Keratinocyte (primary cell): ENCODE measurements around the gene C5orf34.

Experiments used
- CTCF ChIP-seq, 3 experiments: IDR thresholded peaks in 1 of 3; conservative IDR thresholded peaks in 1 of 3; optimal IDR thresholded peaks in 1 of 3; 2 replicates in 2 of 3; 3 replicates in 1 of 3; pipeline versions ENCODE3 to v1.5.1; 2011; ENCODE audit warnings: low read length in 3 of 3, mild to moderate bottlenecking in 3 of 3, moderate library complexity in 2 of 3, control low read depth in 1 of 3, inconsistent platforms in 1 of 3; ENCODE audit not compliant: insufficient read depth in 2 of 3; ENCODE audit errors: extremely low read depth in 1 of 3
- EZH2 ChIP-seq: IDR thresholded peaks from one replicate; pipeline ENCODE4 v1.6.1; 2012; ENCODE audit warnings: inconsistent platforms, mild to moderate bottlenecking, low read length, moderate library complexity

GRCh38 chr5:43554497-43554896 is 39.5 kb upstream of the C5orf34 start:
- no peak for TF ChIP-seq CTCF (optimal IDR thresholded peaks at IDR 0.05 in 1 of 3, IDR thresholded peaks at IDR 0.05 in 1 of 3, conservative IDR thresholded peaks at IDR 0.05 in 1 of 3; ENCODE audit: extremely low read depth in 1 of 3, insufficient read depth in 2 of 3, low read length in 3 of 3)
- no peak for TF ChIP-seq EZH2
